ENCODE data around the gene FAM98C. TPM values are rescaled to one million over a fixed set of nuclear protein-coding genes. Genes with fewer than 3 reads are reported as not detected.
A peak's percentile ranks its signal among the peaks of the same experiment; 100 is the strongest.
"Not testable (repeated sequence)": the region's sequence is repeated elsewhere in the genome, so short reads cannot be mapped to it uniquely, and the experiment has no call there.

Gene FAM98C
- total RNA-seq, 4 donors from 2014 or later, result 8.7 to 27.1 (median 15.9) TPM

DNA sequence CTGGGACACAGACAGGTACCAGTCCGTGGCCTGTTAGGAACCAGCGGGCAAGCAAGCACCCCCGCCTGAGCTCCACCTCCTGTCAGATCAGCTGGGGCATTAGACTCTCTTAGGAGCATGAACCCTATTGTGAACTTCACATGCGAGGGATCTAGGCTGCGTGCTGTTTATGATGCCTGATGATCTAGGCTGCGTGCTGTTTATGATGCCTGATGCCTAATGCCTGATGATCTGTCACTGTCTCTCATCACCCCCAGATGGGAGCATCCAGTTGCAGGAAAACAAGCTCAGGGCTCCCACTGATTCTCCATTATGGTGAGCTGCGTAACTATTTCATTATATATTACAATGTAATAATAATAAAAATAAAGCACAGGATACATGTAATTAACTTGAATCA lies 19.5 kb downstream of the FAM98C start:
- Histone ChIP-seq H3K27me3 (peaks cover 88% of the 10 kb centered on the region), H3K9me3 (no peaks in the 10 kb centered on the region), H3K4me3 (no peak overlapping the region), H3K27ac (no peak overlapping the region), H3K4me1 (peaks cover 0 to 10% (median 7%) of the 10 kb centered on the region in 3 donors), H3K36me3 (no peaks in the 10 kb centered on the region)
- no peak for ATAC-seq
- WGBS, 2 donors (ENCODE audit: low coverage in 1 of 2), result 65 to 75% methylated on average over 2 of the region's 7 CpGs
- TF ChIP-seq EP300 (IDR thresholded peaks at IDR 0.05) (no peak), POLR2A (IDR thresholded peaks at IDR 0.05) (no peak), POLR2AphosphoS5 (IDR thresholded peaks at IDR 0.05) (no peak)
- TF ChIP-seq, protein P1, sequence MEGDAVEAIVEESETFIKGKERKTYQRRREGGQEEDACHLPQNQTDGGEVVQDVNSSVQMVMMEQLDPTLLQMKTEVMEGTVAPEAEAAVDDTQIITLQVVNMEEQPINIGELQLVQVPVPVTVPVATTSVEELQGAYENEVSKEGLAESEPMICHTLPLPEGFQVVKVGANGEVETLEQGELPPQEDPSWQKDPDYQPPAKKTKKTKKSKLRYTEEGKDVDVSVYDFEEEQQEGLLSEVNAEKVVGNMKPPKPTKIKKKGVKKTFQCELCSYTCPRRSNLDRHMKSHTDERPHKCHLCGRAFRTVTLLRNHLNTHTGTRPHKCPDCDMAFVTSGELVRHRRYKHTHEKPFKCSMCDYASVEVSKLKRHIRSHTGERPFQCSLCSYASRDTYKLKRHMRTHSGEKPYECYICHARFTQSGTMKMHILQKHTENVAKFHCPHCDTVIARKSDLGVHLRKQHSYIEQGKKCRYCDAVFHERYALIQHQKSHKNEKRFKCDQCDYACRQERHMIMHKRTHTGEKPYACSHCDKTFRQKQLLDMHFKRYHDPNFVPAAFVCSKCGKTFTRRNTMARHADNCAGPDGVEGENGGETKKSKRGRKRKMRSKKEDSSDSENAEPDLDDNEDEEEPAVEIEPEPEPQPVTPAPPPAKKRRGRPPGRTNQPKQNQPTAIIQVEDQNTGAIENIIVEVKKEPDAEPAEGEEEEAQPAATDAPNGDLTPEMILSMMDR (IDR thresholded peaks at IDR 0.05), result no peak

DNA sequence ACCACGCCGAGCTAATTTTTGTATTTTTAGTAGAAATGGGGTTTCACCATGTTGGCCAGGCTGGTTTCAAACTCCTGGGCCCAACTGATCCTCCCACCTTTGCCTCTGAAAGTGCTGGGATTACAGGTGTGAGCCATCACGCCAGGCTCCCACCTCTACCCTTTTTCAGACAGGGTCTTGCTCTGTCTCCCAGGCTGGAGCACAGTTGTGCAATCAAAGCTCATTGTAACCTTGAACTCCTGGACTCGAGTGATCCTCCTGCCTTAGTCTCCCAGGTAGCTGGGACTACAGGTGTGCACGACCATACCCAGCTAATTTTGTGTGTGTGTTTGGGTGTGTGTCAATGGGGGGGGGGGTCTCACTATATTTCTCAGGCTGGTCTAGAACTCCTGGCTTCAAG lies 21.4 kb downstream of the FAM98C start:
- Histone ChIP-seq H3K27me3 (peaks cover 74% of the 10 kb centered on the region), H3K9me3 (no peaks in the 10 kb centered on the region), H3K36me3 (no peaks in the 10 kb centered on the region), H3K4me1 (no peaks in the 10 kb centered on the region), H3K27ac (no peak overlapping the region), H3K4me3 (no peak overlapping the region)
- 95% methylated on average over 4 of the region's 5 CpGs; no CpG with 5 or more reads in 1 of the 2 donors for WGBS, 2 donors (ENCODE audit: low coverage in 1 of 2)
- no peak for TF ChIP-seq POLR2A (IDR thresholded peaks at IDR 0.05)
- no peak for TF ChIP-seq EP300 (IDR thresholded peaks at IDR 0.05)
- TF ChIP-seq POLR2AphosphoS5 (IDR thresholded peaks at IDR 0.05), result no peak
- TF ChIP-seq, protein P1 (IDR thresholded peaks at IDR 0.05), result no peak
- no peak for ATAC-seq

DNA sequence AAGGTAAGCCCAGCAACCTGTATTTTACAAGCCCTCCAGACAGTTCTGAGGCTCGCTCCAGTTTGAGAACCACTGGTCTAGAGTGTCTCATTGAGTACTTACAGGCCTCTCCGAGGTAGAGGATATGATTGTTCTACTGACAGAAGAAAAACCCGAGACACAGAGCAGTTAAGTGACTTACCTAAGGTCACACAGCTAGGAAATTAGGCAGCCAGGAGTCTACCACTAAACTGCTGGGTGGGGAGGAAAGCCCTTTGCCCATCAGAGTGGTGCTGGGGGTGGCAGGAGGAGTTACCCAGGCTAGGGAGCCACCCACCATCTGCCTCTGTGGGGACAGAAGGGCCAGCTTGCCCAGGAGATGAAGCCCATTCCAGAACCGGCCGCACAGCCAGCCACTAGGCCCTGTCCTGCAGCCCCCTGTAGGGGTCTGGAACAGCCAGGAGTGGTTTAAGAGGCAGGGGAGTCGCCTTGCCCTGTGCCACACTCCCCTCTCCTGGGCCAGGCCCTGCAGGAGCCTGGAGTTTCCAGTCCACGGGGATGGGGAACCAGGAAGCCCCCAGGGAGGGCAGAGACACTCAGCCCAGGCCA lies 22.4 kb downstream of the FAM98C start:
- Histone ChIP-seq H3K4me1 (no peaks in the 10 kb centered on the region), H3K27me3 (peaks cover 65% of the 10 kb centered on the region), H3K4me3 (peak overlapping the region in 1 of 2 donors; percentile 36), H3K9me3 (no peaks in the 10 kb centered on the region), H3K27ac (peak overlapping the region in 1 of 4 donors; percentile 13), H3K36me3 (no peaks in the 10 kb centered on the region)
- 0 to 67% methylated on average over 1 to 4 of the region's 7 CpGs for WGBS, 2 donors (ENCODE audit: low coverage in 1 of 2)
- ATAC-seq, result no peak
- TF ChIP-seq POLR2AphosphoS5 (IDR thresholded peaks at IDR 0.05) (no peak), POLR2A (IDR thresholded peaks at IDR 0.05) (no peak), EP300 (IDR thresholded peaks at IDR 0.05) (no peak)
- TF ChIP-seq, protein P1 (IDR thresholded peaks at IDR 0.05), result no peak

DNA sequence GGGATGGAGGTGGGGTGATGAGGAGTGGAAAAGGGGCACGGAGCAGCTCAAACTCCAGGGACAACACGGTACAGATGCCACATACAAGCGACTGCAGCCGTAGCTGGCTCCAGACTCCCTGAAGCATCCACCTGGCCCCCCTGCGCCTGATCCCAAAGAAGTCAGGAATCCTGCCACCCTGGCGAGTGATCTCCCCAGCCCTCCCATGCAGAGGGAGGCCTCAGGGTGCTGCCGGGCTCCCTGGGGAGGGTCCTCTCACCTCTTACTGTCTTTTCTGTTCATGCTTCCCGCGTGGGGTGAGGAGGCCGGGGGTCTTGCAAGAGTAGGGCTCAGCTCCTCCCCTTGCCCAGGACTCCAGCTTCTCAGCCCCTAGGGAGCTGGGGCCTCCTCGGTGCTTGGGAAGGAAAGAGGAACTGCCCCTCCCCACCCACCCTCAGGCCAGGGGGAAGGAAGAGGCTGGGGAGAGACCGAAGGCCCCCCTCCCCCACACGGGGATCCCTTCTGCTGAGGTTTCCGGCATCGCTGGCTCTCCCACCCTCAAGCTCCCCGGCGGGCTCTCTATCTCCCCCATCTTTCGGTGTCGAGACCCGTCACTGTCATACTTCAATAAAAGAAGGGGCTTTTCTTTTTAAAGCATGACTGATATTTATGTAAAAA lies 23.0 kb downstream of the FAM98C start, which contains the start of gene RASGRP4:
Gene RASGRP4 (minus strand): TSS at position 410 of the 657 bp plus-strand sequence. CDS start 128 bp downstream, at position 282.
- no peaks in the 10 kb centered on the region for H3K9me3 ChIP-seq
- TF ChIP-seq POLR2AphosphoS5 (IDR thresholded peaks at IDR 0.05) (no peak), EP300 (IDR thresholded peaks at IDR 0.05) (no peak), POLR2A (IDR thresholded peaks at IDR 0.05) (no peak)
- WGBS, 2 donors (ENCODE audit: low coverage in 1 of 2), result 8 to 33% methylated on average over 10 of the region's 20 CpGs
- no peak for ATAC-seq
- no peaks in the 10 kb centered on the region for H3K4me1 ChIP-seq
- H3K27me3 ChIP-seq, result peaks cover 64% of the 10 kb centered on the region
- H3K27ac ChIP-seq, result peak within 1 kb of the TSS in 1 of 4 donors; percentile 13
- no peaks in the 10 kb centered on the region for H3K36me3 ChIP-seq
- H3K4me3 ChIP-seq, result peak within 1 kb of the TSS in 1 of 2 donors; percentile 36

DNA sequence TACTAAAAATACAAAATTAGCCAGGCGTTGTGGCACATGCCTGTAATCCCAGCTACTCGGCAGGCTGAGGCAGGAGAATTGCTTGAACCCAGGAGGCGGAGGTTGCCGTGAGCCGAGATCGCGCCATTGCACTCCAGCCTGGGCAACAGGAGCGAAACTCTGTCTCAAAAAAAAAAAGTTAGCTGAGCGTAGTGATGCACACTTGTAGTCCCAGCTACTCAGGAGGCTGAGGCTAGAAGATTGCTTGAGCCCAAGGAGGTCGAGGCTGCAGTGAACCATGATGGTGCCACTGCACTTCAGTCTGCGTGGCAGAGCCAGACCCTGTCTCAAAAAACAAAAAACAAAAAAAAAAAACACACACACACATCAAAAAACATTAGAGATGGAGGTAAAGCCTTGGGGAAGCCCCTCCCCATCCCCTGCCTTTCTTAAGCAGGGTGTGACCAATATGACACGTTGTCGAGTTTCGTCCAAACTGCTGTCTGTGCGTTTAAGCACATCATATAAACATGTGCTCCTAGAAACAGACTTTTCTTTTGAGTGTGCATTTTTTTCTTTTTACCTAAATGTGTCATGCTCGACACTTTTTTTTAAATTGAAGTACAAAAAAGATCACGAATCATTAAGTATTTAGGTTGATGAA lies 24.3 kb downstream of the FAM98C start:
- WGBS, 2 donors (ENCODE audit: low coverage in 1 of 2), result 33 to 57% methylated on average over 7 to 9 of the region's 17 CpGs
- ATAC-seq, H3K4me3 ChIP-seq, H3K9me3 ChIP-seq, H3K36me3 ChIP-seq, H3K27ac ChIP-seq, H3K4me1 ChIP-seq: not testable (repeated sequence)
- H3K27me3 ChIP-seq, result peaks cover 62% of the 10 kb centered on the region

Measured in gastroesophageal sphincter (tissue), 4 donors.